GM19397 (cell line): ENCODE data around the gene EMX1.

Source experiments
- ATAC-seq: cut with Tn5 transposase; IDR thresholded peaks from one replicate; pipeline ENCODE4 v1.9.1; 2021; ENCODE audit warnings: mild to moderate bottlenecking, moderate library complexity; ENCODE audit not compliant: unreplicated experiment

Gene EMX1

DNA sequence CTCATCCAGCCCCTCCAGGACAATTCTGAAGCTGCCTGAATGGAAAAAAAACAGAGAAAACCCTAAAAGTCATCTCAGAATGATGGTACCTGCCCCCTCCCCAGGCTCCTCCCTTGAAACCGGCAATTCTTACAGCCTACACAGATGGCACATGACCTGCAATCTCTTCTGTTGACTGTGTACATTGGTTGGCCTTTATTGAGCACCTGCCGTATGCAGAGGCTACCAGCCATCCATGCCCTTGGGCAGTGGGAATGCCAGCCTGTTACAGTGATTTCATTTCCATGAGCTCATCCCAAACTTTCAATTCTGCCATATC is 57.1 kb downstream of the EMX1 start:
- ATAC-seq, result no peak

DNA sequence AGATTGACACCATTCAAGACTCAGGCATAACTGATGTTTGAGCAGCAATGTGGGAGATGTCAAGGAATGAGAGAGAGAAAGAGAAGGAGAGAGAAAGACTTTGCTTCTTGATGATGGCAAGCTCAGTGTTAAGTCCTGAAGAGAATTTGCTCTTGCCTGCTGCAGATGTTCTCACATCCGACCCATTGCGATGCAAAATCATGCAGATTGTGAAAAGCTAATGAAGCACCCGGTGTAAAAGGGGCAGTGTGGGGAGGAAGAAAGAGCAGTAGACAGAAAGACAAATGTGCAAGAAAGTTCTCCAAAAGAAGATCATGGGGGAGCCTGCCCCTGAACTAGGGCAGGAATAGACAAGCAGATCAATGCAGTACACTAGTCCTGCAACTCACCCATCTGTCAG is 57.7 kb downstream of the EMX1 start:
- ATAC-seq, result no peak

- no peak for ATAC-seq
Observed at GRCh38 chr2:72979896-72980295, 62.6 kb downstream of the EMX1 start.

DNA sequence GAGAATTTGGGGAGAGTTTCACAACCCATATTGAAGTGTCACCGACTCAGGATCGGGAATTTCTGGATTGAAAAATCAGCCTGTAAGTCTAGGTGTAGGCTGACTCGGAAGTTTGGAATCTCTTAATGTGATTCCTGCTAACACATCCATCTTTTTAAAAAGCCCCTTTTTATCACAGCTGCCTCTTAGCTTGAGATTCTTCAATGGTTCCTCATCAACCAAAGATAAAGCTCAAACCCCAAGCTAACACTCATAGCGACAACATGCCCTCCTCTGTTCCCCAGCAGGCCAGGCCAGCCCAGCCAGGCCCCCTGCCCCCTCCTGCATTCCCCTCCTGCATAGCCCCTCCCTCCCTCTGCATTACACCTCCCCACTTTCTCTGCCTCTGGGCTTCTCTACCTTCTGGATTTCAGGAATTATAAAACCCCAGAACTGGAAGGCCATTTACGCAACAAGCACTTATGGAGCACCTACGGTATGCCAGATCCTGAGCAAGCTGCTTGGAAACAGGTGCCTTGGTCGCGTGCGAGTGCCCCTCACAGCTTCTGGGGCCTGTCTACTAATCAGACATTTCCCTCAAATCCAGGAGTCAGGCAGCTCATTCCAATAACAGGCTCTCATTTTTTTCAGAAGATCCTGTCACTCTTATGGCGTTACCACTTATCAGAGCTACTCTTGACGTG is 63.4 kb downstream of the EMX1 start:
- ATAC-seq, result no peak

- ATAC-seq, result no peak
Observed at GRCh38 chr2:72981536-72981935, 64.2 kb downstream of the EMX1 start.

DNA sequence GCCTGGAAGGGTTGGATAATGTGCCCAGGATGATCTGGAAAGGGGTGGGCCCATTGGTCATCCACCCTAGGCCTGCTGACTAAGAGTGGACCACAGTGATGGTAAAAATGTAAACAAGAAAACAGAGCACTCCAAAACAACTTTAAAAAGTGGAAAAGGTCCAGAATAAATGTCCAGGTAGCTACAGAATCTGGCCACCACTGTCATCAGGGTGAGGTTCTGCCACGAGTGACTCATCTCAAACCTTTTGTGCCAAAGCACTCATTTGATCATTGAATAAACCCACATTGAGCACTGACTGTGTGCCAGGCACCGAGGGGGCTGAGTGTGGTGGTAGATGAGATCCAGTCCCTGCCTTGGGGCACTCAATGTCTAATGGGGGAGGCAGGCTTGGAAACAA is 64.9 kb downstream of the EMX1 start:
- no peak for ATAC-seq

GRCh38 chr2:72982781-72983499 is 65.6 kb downstream of the EMX1 start:
- ATAC-seq, result no peak

DNA sequence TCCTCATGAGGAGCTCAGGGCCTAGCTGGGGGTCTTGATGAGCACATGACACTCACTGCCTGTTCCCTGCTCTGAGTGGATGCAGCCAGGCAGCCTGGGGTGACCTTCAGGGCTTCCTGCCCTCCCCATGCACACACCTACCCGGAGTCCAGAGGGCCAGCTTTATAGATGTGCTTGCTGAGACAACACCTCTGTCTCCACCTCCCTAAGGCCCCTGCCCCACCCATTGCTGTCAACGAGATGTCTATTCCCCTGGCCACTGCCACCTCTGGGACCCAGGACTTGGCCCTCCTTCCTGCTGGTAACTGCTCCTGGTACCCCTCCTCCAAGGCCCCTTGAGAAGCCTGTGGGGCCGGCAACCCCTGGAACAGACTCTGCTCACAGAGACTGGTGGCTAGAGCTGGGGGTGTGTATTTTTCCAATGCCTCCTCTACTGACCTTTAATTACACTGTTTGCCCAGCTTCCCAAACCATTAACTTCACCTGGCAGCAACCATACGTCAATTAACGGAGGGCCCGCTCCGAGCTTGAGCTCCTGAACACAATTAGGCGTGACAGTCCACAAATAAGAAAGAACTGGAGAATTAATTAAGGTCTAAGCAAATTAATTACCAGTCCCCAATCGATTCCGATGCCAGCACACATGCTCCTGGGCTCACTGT is 66.3 kb downstream of the EMX1 start:
- no peak for ATAC-seq

GRCh38 chr2:72984172-72984671 is 66.9 kb downstream of the EMX1 start:
- ATAC-seq, result no peak
